HG03045 (cell line): Measurements from ENCODE around the gene NDUFS6.
A peak's percentile ranks its signal among the peaks of the same experiment; 100 is the strongest.

Experiments
- ATAC-seq: cut with Tn5 transposase; IDR thresholded peaks from one replicate; pipeline ENCODE4 v1.9.1; 2021; ENCODE audit warnings: mild to moderate bottlenecking, moderate library complexity; ENCODE audit not compliant: unreplicated experiment

NDUFS6 gene

GRCh38 chr5:1801222-1801966, at the start of gene NDUFS6:
Gene NDUFS6, plus strand, starts transcription at chr5:1801407. Its CDS starts 11 bp downstream, at chr5:1801418.
- peak; percentile 54 for ATAC-seq

GRCh38 chr5:1751864-1752822, 49.1 kb upstream of the NDUFS6 start:
- ATAC-seq: no peak

GRCh38 chr5:1752881-1753280, 48.3 kb upstream of the NDUFS6 start:
- ATAC-seq: no peak

- ATAC-seq: no peak
Measured at GRCh38 chr5:1753490-1753889, 47.7 kb upstream of the NDUFS6 start.

- no peak for ATAC-seq
Measured at GRCh38 chr5:1754531-1755220, 46.5 kb upstream of the NDUFS6 start.

GRCh38 chr5:1755321-1755949, 45.8 kb upstream of the NDUFS6 start:
- ATAC-seq: no peak

GRCh38 chr5:1756481-1756880, 44.7 kb upstream of the NDUFS6 start:
- no peak for ATAC-seq

- no peak for ATAC-seq
Measured at GRCh38 chr5:1757511-1757910, 43.7 kb upstream of the NDUFS6 start.

- no peak for ATAC-seq
Measured at GRCh38 chr5:1758574-1758973, 42.6 kb upstream of the NDUFS6 start.

GRCh38 chr5:1759378-1759970, 41.7 kb upstream of the NDUFS6 start:
- ATAC-seq: no peak

- ATAC-seq: no peak
Measured at GRCh38 chr5:1760231-1760630, 41.0 kb upstream of the NDUFS6 start.

GRCh38 chr5:1760656-1761452, 40.4 kb upstream of the NDUFS6 start:
- ATAC-seq: no peak

- no peak for ATAC-seq
Measured at GRCh38 chr5:1761453-1761755, 39.8 kb upstream of the NDUFS6 start.

- ATAC-seq: no peak
Measured at GRCh38 chr5:1762121-1762882, 38.9 kb upstream of the NDUFS6 start.

GRCh38 chr5:1762883-1763547, 38.2 kb upstream of the NDUFS6 start:
- no peak for ATAC-seq

GRCh38 chr5:1763548-1763911, 37.7 kb upstream of the NDUFS6 start:
- ATAC-seq: no peak

GRCh38 chr5:1763960-1764605, 37.1 kb upstream of the NDUFS6 start:
- ATAC-seq: no peak

GRCh38 chr5:1764606-1764960, 36.6 kb upstream of the NDUFS6 start:
- ATAC-seq: no peak
